HepG2 (cell line): Measurements from ENCODE around the gene RABEP2. TPM values are rescaled to one million over a fixed set of nuclear protein-coding genes. Genes with fewer than 3 reads are reported as not detected.
A peak's percentile ranks its signal among the peaks of the same experiment; 100 is the strongest.

Experiments used
- CCAR2 ChIP-seq: fragments of 200-400 bp; formaldehyde crosslinking; optimal IDR thresholded peaks from 2 replicates; pipeline ENCODE3; 2018; ENCODE audit warnings: low read depth, mild to moderate bottlenecking, low read length, moderate library complexity
- HOXD1 ChIP-seq: sonication (generic); formaldehyde crosslinking; IDR thresholded peaks from 2 replicates; pipeline ENCODE4 v1.5.0; 2020; ENCODE audit warnings: missing genetic modification reagents
- KDM5A ChIP-seq: fragments of 200-600 bp; sonication (generic); IDR thresholded peaks from 2 replicates; pipeline ENCODE4 v1.7.0; 2018; ENCODE audit warnings: antibody characterized with exemption, mild to moderate bottlenecking, low read length, borderline replicate concordance
- MTA3 ChIP-seq: sonication (generic); formaldehyde crosslinking; IDR thresholded peaks from 2 replicates; pipeline ENCODE4 v1.4.0; 2020; ENCODE audit warnings: missing genetic modification reagents
- POLR2AphosphoS2 ChIP-seq: IDR thresholded peaks from 2 replicates; pipeline ENCODE4 v1.6.1; 2011; ENCODE audit warnings: low read depth, low read length, improper control_type of control experiment
- RCOR2 ChIP-seq: IDR thresholded peaks from 2 replicates; pipeline ENCODE4 v1.6.1; 2016; ENCODE audit warnings: missing biosample characterization, missing genetic modification reagents
- SCMH1 ChIP-seq: sonication (generic); formaldehyde crosslinking; IDR thresholded peaks from 2 replicates; pipeline ENCODE4 v1.9.0; 2021; ENCODE audit warnings: missing genetic modification reagents, mild to moderate bottlenecking, borderline replicate concordance
- ZBTB7B ChIP-seq: sonication (generic); formaldehyde crosslinking; IDR thresholded peaks from 2 replicates; pipeline ENCODE4 v1.4.0; 2020; ENCODE audit warnings: missing genetic modification reagents
- ZFP37 ChIP-seq: sonication (generic); formaldehyde crosslinking; IDR thresholded peaks from 2 replicates; pipeline ENCODE4 v1.4.0; 2020; ENCODE audit warnings: missing genetic modification reagents, borderline replicate concordance
- ZKSCAN1 ChIP-seq: fragments of 150-350 bp; IDR thresholded peaks from 2 replicates; pipeline ENCODE4 v1.6.1; 2014; ENCODE audit warnings: low read length
- ZNF234 ChIP-seq: sonication (generic); formaldehyde crosslinking; conservative IDR thresholded peaks from 2 replicates; pipeline ENCODE4 v1.5.1; 2020; ENCODE audit warnings: mild to moderate bottlenecking, missing genetic modification reagents
- ZNF264 ChIP-seq: sonication (generic); formaldehyde crosslinking; IDR thresholded peaks from 2 replicates; pipeline ENCODE4 v1.4.0; 2020; ENCODE audit warnings: missing genetic modification reagents
- ZNF292 ChIP-seq: sonication (generic); formaldehyde crosslinking; IDR thresholded peaks from 2 replicates; pipeline ENCODE4 v1.8.1; 2022; ENCODE audit warnings: mild to moderate bottlenecking, low read depth, missing genetic modification reagents, borderline replicate concordance
- ZNF354B ChIP-seq: sonication (generic); formaldehyde crosslinking; IDR thresholded peaks from 2 replicates; pipeline ENCODE4 v1.8.0; 2022; ENCODE audit warnings: mild to moderate bottlenecking, missing genetic modification reagents
- ZNF670 ChIP-seq: sonication (generic); formaldehyde crosslinking; IDR thresholded peaks from 2 replicates; pipeline ENCODE4 v1.8.0; 2022; ENCODE audit warnings: mild to moderate bottlenecking, missing genetic modification reagents, borderline replicate concordance
- polyA plus RNA-seq, 8 experiments: library from polyadenylated mRNA; depleted of rRNA in 3 of 8; stranded (reverse) in 7 of 8; unstranded in 1 of 8; fragments of >200 nt; fragmentation: Illumina TruSeq in 4 of 8; extraction: Trizol in 4 of 8; gene quantifications; 2 replicates each; pipeline versions ENCODE4 v1.2.1 to v1.2.3, GENCODE V29; 2011 to 2016; ENCODE audit warnings: low read depth in 4 of 8, missing spikeins in 1 of 8, mixed read lengths in 1 of 8; ENCODE audit not compliant: insufficient read depth in 1 of 8
- total RNA-seq, 5 experiments: library from RNA; depleted of rRNA; stranded (reverse); fragments of >200 nt; fragmentation: Illumina TruSeq; extraction: Trizol; gene quantifications; 2 replicates each; pipeline ENCODE4 v1.2.3, GENCODE V29; 2016; ENCODE audit warnings: low read depth in 1 of 5
- TF ChIP-seq, protein P1 (sequence below): sonication (generic); formaldehyde crosslinking; IDR thresholded peaks from 2 replicates; pipeline ENCODE4 v1.8.1; 2023; ENCODE audit warnings: mild to moderate bottlenecking, missing genetic modification reagents
- TF ChIP-seq, protein P2 (sequence below): sonication (generic); formaldehyde crosslinking; conservative IDR thresholded peaks from 2 replicates; pipeline ENCODE4 v1.8.0; 2022; ENCODE audit warnings: mild to moderate bottlenecking, moderate library complexity, missing genetic modification reagents
- TF ChIP-seq, protein P3 (sequence below): sonication (generic); formaldehyde crosslinking; IDR thresholded peaks from 2 replicates; pipeline ENCODE4 v1.4.0; 2020; ENCODE audit warnings: missing genetic modification reagents
- TF ChIP-seq, protein P4 (sequence below): sonication (generic); formaldehyde crosslinking; IDR thresholded peaks from 2 replicates; pipeline ENCODE4 v1.4.0; 2020; ENCODE audit warnings: missing genetic modification reagents, borderline replicate concordance
- TF ChIP-seq, protein P5 (sequence below): sonication (generic); formaldehyde crosslinking; IDR thresholded peaks from 2 replicates; pipeline ENCODE4 v1.5.0; 2020; ENCODE audit warnings: missing genetic modification reagents

RABEP2 gene
- total and polyA plus RNA-seq, 2 of the 13 experiments (the other 11 are each of a cell fraction or from before 2014, with no cell fraction given), result 10.8 to 18.4 TPM

DNA sequence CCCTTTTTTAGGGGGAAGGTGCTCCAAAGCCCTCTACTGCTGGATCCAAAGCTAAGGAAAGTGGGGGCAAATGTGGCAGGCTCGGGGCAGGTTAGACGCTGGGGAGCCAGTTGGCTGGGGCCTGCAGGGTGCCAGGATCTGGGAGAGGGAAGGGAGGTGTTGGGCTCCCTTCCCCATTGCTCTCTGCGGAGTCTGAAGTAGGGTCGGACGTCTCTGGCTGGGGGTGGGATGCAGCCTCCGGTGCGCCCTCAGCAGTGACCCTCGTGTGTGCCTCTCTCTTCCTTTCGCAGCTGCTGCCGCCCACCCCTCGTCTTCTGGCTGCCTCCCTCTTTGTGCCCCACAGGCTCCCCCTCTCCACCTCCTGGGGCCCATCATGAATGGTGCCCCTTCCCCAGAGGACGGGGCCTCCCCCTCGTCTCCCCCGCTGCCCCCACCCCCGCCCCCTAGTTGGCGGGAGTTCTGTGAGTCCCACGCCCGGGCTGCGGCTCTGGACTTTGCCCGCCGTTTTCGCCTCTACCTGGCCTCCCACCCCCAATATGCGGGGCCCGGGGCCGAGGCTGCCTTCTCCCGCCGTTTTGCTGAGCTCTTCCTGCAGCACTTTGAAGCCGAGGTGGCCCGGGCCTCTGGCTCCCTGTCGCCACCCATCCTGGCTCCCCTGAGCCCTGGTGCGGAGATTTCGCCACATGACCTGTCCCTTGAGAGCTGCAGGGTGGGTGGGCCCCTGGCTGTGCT is 59.1 kb downstream of the RABEP2 start (continued):
- TF ChIP-seq, protein P1, sequence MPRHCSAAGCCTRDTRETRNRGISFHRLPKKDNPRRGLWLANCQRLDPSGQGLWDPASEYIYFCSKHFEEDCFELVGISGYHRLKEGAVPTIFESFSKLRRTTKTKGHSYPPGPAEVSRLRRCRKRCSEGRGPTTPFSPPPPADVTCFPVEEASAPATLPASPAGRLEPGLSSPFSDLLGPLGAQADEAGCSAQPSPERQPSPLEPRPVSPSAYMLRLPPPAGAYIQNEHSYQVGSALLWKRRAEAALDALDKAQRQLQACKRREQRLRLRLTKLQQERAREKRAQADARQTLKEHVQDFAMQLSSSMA, result no peak
- no peak for TF ChIP-seq ZNF354B (CRISPR knock-in tag)
- TF ChIP-seq ZNF292 (CRISPR knock-in tag), result peak; percentile 33; the same call in 1 of the 2 replicates
- no peak for TF ChIP-seq POLR2AphosphoS2
- TF ChIP-seq MTA3 (CRISPR knock-in tag), result no peak
- no peak for TF ChIP-seq SCMH1
- TF ChIP-seq, protein P2, sequence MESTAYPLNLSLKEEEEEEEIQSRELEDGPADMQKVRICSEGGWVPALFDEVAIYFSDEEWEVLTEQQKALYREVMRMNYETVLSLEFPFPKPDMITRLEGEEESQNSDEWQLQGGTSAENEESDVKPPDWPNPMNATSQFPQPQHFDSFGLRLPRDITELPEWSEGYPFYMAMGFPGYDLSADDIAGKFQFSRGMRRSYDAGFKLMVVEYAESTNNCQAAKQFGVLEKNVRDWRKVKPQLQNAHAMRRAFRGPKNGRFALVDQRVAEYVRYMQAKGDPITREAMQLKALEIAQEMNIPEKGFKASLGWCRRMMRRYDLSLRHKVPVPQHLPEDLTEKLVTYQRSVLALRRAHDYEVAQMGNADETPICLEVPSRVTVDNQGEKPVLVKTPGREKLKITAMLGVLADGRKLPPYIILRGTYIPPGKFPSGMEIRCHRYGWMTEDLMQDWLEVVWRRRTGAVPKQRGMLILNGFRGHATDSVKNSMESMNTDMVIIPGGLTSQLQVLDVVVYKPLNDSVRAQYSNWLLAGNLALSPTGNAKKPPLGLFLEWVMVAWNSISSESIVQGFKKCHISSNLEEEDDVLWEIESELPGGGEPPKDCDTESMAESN, result 0 out of 2 replicates have a peak, but pooled peaks have one; percentile 61
- TF ChIP-seq RCOR2 (CRISPR knock-in tag), result no peak
- TF ChIP-seq HOXD1, result 0 out of 2 replicates have a peak, but pooled peaks have one; percentile 39
- TF ChIP-seq, protein P3, sequence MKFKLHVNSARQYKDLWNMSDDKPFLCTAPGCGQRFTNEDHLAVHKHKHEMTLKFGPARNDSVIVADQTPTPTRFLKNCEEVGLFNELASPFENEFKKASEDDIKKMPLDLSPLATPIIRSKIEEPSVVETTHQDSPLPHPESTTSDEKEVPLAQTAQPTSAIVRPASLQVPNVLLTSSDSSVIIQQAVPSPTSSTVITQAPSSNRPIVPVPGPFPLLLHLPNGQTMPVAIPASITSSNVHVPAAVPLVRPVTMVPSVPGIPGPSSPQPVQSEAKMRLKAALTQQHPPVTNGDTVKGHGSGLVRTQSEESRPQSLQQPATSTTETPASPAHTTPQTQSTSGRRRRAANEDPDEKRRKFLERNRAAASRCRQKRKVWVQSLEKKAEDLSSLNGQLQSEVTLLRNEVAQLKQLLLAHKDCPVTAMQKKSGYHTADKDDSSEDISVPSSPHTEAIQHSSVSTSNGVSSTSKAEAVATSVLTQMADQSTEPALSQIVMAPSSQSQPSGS (CRISPR knock-in tag), result no peak
- TF ChIP-seq ZKSCAN1, result no peak
- no peak for TF ChIP-seq ZFP37
- TF ChIP-seq ZNF670 (CRISPR knock-in tag), result peak; percentile 83; the same call in 1 of the 2 replicates
- TF ChIP-seq ZNF234, result 0 out of 2 replicates have a peak, but pooled peaks have one; percentile 42
- TF ChIP-seq CCAR2, result no peak
- no peak for TF ChIP-seq KDM5A
- TF ChIP-seq, protein P4, sequence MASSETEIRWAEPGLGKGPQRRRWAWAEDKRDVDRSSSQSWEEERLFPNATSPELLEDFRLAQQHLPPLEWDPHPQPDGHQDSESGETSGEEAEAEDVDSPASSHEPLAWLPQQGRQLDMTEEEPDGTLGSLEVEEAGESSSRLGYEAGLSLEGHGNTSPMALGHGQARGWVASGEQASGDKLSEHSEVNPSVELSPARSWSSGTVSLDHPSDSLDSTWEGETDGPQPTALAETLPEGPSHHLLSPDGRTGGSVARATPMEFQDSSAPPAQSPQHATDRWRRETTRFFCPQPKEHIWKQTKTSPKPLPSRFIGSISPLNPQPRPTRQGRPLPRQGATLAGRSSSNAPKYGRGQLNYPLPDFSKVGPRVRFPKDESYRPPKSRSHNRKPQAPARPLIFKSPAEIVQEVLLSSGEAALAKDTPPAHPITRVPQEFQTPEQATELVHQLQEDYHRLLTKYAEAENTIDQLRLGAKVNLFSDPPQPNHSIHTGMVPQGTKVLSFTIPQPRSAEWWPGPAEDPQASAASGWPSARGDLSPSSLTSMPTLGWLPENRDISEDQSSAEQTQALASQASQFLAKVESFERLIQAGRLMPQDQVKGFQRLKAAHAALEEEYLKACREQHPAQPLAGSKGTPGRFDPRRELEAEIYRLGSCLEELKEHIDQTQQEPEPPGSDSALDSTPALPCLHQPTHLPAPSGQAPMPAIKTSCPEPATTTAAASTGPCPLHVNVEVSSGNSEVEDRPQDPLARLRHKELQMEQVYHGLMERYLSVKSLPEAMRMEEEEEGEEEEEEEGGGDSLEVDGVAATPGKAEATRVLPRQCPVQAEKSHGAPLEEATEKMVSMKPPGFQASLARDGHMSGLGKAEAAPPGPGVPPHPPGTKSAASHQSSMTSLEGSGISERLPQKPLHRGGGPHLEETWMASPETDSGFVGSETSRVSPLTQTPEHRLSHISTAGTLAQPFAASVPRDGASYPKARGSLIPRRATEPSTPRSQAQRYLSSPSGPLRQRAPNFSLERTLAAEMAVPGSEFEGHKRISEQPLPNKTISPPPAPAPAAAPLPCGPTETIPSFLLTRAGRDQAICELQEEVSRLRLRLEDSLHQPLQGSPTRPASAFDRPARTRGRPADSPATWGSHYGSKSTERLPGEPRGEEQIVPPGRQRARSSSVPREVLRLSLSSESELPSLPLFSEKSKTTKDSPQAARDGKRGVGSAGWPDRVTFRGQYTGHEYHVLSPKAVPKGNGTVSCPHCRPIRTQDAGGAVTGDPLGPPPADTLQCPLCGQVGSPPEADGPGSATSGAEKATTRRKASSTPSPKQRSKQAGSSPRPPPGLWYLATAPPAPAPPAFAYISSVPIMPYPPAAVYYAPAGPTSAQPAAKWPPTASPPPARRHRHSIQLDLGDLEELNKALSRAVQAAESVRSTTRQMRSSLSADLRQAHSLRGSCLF (CRISPR knock-in tag), result no peak
- TF ChIP-seq, protein P5, sequence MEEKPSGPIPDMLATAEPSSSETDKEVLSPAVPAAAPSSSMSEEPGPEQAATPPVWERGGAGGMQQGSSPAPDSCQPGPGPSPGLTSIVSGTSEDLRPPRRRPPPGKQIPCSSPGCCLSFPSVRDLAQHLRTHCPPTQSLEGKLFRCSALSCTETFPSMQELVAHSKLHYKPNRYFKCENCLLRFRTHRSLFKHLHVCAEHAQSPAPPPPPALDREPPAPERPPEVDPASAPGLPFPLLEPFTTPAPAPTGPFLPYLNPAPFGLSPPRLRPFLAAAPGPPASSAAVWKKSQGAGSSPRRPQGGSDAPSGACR (CRISPR knock-in tag), result no peak
- TF ChIP-seq ZNF264 (CRISPR knock-in tag), result no peak
- TF ChIP-seq ZBTB7B (CRISPR knock-in tag), result 0 out of 2 replicates have a peak, but pooled peaks have one; percentile 25
